Activated B cell treated with CpG ODN at 0.5 μM for 24 hours (primary cell): ENCODE data around the gene MMP28. TPM values are rescaled to one million over a fixed set of nuclear protein-coding genes. Genes with fewer than 3 reads are reported as not detected.

ENCODE experiments used
- ATAC-seq: fragments of 200-7000 bp; cut with Tn5 transposase; one replicate; pipeline ENCODE4 v1.10.0; 2021; ENCODE audit warnings: low read depth, mild to moderate bottlenecking, moderate library complexity
- CTCF ChIA-PET: fragments of 350-600 bp; sonication (Branson Sonifier 250); formaldehyde crosslinking; loops from one replicate; lab custom pipeline; 2021; ENCODE audit warnings: antibody characterized with exemption; lab: Charles Lee
- POLR2A ChIA-PET: fragments of 350-600 bp; sonication (Branson Sonifier 250); formaldehyde crosslinking; loops from one replicate; lab custom pipeline; 2021; ENCODE audit warnings: antibody characterized with exemption; lab: Charles Lee
- DNase-seq: peaks from one replicate; pipeline ENCODE4 v3.0.0; 2022
- H3K27ac Mint-ChIP-seq: one replicate; pipeline ENCODE4 v1.8.0; 2020; ENCODE audit warnings: mixed read lengths
- H3K27me3 Mint-ChIP-seq: one replicate; pipeline ENCODE4 v1.8.0; 2021; ENCODE audit warnings: mixed read lengths
- H3K36me3 Mint-ChIP-seq: one replicate; pipeline ENCODE4 v1.8.0; 2021; ENCODE audit warnings: low read depth, mixed read lengths
- H3K4me1 Mint-ChIP-seq: one replicate; pipeline ENCODE4 v1.8.0; 2021; ENCODE audit warnings: mixed read lengths
- H3K4me3 Mint-ChIP-seq: one replicate; pipeline ENCODE4 v1.8.0; 2020; ENCODE audit warnings: mild to moderate bottlenecking, mixed read lengths
- H3K9me3 Mint-ChIP-seq: one replicate; pipeline ENCODE4 v1.8.0; 2020; ENCODE audit warnings: mixed read lengths
- CTCF ChIP-seq: fragments of 200-600 bp; IDR thresholded peaks from one replicate; pipeline ENCODE4 v1.8.0; 2022; ENCODE audit warnings: antibody characterized with exemption, mild to moderate bottlenecking
- intact Hi-C: fragments of 100-400 bp; cut with micrococcal nuclease; formaldehyde crosslinking; loops from one replicate; pipeline ENCODE4 v1.15.1; 2024
- total RNA-seq: library from RNA; stranded (reverse); gene quantifications from 2 replicates; pipeline ENCODE4 v1.2.3, GENCODE V29; 2022

MMP28 gene
- total RNA-seq, 1 donor from 2014 or later, result not detected

- Mint-ChIP-seq H3K27ac (peak overlapping the region; percentile 89), H3K4me3 (peak overlapping the region; percentile 42), H3K4me1 (peaks cover 24% of the 10 kb centered on the region), H3K27me3 (peaks cover 2% of the 10 kb centered on the region), H3K9me3 (no peaks in the 10 kb centered on the region), H3K36me3 (no peaks in the 10 kb centered on the region)
- intact Hi-C loops, result loop anchor here (10.0 kb wide), 1 partner anchor 187 kb away; no protein-coding TSS in a partner anchor
- no peak for TF ChIP-seq CTCF
- CTCF ChIA-PET, result interaction anchor here (0.9 to 1.4 kb wide), 2 partner anchors 9 to 38 kb away, joined by 3 to 15 read pairs; no protein-coding TSS in a partner anchor
- ATAC-seq, result peak; percentile 63
- DNase-seq, result peak; percentile 33
- POLR2A ChIA-PET, result interaction anchor here (1.1 to 1.4 kb wide), 3 partner anchors 8 to 223 kb away, joined by 3 to 15 read pairs (median 5); partner anchors contain the start of genes PEX12 and TAF15
Observed at GRCh38 chr17:35801583-35802224, 6.3 kb upstream of the MMP28 start.

- peaks cover 34% of the 10 kb centered on the region for H3K4me1 Mint-ChIP-seq
- ChIA-PET CTCF (interaction anchor here (1.3 to 2.0 kb wide), 2 partner anchors 9 to 36 kb away, joined by 3 to 12 read pairs; partner anchors contain the start of gene TAF15), POLR2A (no interaction called here)
- intact Hi-C loops, result loop anchor here (10.0 kb wide), 1 partner anchor 185 kb away; no protein-coding TSS in a partner anchor
- no peaks in the 10 kb centered on the region for H3K36me3 Mint-ChIP-seq
- H3K27me3 Mint-ChIP-seq, result peaks cover 10% of the 10 kb centered on the region
- H3K27ac Mint-ChIP-seq, result peak overlapping the region; percentile 32
- H3K9me3 Mint-ChIP-seq, result no peaks in the 10 kb centered on the region
- TF ChIP-seq CTCF, result no peak
- H3K4me3 Mint-ChIP-seq, result no peak overlapping the region
- DNase-seq, result no peak
- ATAC-seq, result no peak
Observed at GRCh38 chr17:35799942-35800341, 4.5 kb upstream of the MMP28 start.

- no peaks in the 10 kb centered on the region for H3K9me3 Mint-ChIP-seq
- intact Hi-C loops, result no loop called here
- H3K4me3 Mint-ChIP-seq, result no peak overlapping the region
- CTCF ChIA-PET, result interaction anchor here (3.3 to 5.5 kb wide), 2 partner anchors 11 to 34 kb away, joined by 18 to 21 read pairs; partner anchors contain the start of gene TAF15
- H3K27ac Mint-ChIP-seq, result no peak overlapping the region
- no peak for TF ChIP-seq CTCF
- POLR2A ChIA-PET, result no interaction called here
- peaks cover 36% of the 10 kb centered on the region for H3K4me1 Mint-ChIP-seq
- H3K36me3 Mint-ChIP-seq, result no peaks in the 10 kb centered on the region
- ATAC-seq (no peak), DNase-seq (no peak)
- peaks cover 24% of the 10 kb centered on the region for H3K27me3 Mint-ChIP-seq
Observed at GRCh38 chr17:35797918-35798317, 2.5 kb upstream of the MMP28 start.

- Mint-ChIP-seq H3K4me3 (no peak overlapping the region), H3K27ac (no peak overlapping the region), H3K36me3 (no peaks in the 10 kb centered on the region), H3K27me3 (peaks cover 24% of the 10 kb centered on the region), H3K9me3 (no peaks in the 10 kb centered on the region), H3K4me1 (peaks cover 36% of the 10 kb centered on the region)
- intact Hi-C loops, result no loop called here
- ATAC-seq, result no peak
- CTCF ChIA-PET, result interaction anchor here (3.3 to 5.5 kb wide), 2 partner anchors 12 to 33 kb away, joined by 18 to 21 read pairs; partner anchors contain the start of gene TAF15
- POLR2A ChIA-PET, result interaction anchor here (0.8 to 2.8 kb wide), 2 partner anchors 11 to 33 kb away, joined by 3 to 15 read pairs; partner anchors contain the start of gene TAF15
- TF ChIP-seq CTCF, result no peak
- no peak for DNase-seq
Observed at GRCh38 chr17:35797370-35797769, 1.9 kb upstream of the MMP28 start.

GRCh38 chr17:35796942-35797341 lies 1.5 kb upstream of the MMP28 start:
- ATAC-seq, result no peak
- peaks cover 31% of the 10 kb centered on the region for H3K4me1 Mint-ChIP-seq
- POLR2A ChIA-PET, result interaction anchor here (0.7 to 2.8 kb wide), 3 partner anchors 12 to 554 kb away, joined by 3 to 15 read pairs (median 3); partner anchors contain the start of genes SLFN5 and TAF15
- no peaks in the 10 kb centered on the region for H3K36me3 Mint-ChIP-seq
- no peak for TF ChIP-seq CTCF
- H3K27me3 Mint-ChIP-seq, result peaks cover 29% of the 10 kb centered on the region
- H3K27ac Mint-ChIP-seq, result no peak overlapping the region
- no peaks in the 10 kb centered on the region for H3K9me3 Mint-ChIP-seq
- no peak overlapping the region for H3K4me3 Mint-ChIP-seq
- CTCF ChIA-PET, result interaction anchor here (3.3 to 5.5 kb wide), 2 partner anchors 12 to 33 kb away, joined by 18 to 21 read pairs; partner anchors contain the start of gene TAF15
- intact Hi-C loops, result no loop called here
- no peak for DNase-seq
